AG04449 (cell line): Measurements from ENCODE around the gene PIP5K1B.

ENCODE experiments used
- CTCF ChIA-PET: fragments of 350-600 bp; formaldehyde crosslinking; extraction: SDS; loops from one replicate; lab custom pipeline; 2021; ENCODE audit warnings: antibody characterized with exemption; lab: Yijun Ruan, JAX
- POLR2A ChIA-PET: fragments of 400-600, 350-600 bp; formaldehyde crosslinking; extraction: SDS; loops from one replicate; lab custom pipeline; 2020; ENCODE audit warnings: antibody characterized with exemption, inconsistent platforms; lab: Yijun Ruan, JAX
- DNase-seq: peaks from one replicate; pipeline ENCODE4 v3.0.0-alpha.2; 2010; ENCODE audit warnings: low read depth, low spot score
- H3K4me3 ChIP-seq: 2 replicates; pipeline ENCODE4 v1.5.1; 2011; ENCODE audit warnings: low read depth, mild to moderate bottlenecking, control low read depth, low read length
- TF ChIP-seq, protein P1 (sequence below): IDR thresholded peaks from one replicate; pipeline ENCODE4 v1.5.1; 2011; ENCODE audit warnings: mild to moderate bottlenecking, moderate library complexity, low read length, control low read depth, inconsistent platforms; ENCODE audit not compliant: insufficient read depth; ENCODE audit errors: missing control alignments

PIP5K1B gene

DNA sequence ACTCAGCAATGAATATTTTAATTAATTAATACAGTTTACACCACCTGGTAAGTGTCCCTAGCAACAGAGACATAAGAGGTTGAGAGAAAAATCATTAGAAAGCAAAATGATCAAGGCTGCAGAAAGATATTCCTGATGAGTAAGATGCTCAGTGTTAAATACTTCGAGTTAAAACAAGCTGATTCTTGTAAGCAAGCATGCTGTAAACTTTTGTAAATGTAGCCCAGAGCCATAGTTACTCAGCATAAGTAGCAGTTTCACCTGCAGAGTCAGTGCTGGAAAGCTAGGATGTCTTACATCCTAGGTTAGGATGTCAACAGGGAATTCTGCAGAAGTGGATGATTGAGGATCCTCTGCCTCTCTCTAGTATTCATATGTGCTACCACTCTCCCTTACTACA lies 304.7 kb downstream of the PIP5K1B start:
- no peak overlapping the region for H3K4me3 ChIP-seq
- POLR2A ChIA-PET, result no interaction called here
- CTCF ChIA-PET, result interaction anchor here (2.7 kb wide), 1 partner anchor 10 kb away, joined by 11 read pairs; no protein-coding TSS in a partner anchor
- no peak for DNase-seq
- TF ChIP-seq, protein P1, sequence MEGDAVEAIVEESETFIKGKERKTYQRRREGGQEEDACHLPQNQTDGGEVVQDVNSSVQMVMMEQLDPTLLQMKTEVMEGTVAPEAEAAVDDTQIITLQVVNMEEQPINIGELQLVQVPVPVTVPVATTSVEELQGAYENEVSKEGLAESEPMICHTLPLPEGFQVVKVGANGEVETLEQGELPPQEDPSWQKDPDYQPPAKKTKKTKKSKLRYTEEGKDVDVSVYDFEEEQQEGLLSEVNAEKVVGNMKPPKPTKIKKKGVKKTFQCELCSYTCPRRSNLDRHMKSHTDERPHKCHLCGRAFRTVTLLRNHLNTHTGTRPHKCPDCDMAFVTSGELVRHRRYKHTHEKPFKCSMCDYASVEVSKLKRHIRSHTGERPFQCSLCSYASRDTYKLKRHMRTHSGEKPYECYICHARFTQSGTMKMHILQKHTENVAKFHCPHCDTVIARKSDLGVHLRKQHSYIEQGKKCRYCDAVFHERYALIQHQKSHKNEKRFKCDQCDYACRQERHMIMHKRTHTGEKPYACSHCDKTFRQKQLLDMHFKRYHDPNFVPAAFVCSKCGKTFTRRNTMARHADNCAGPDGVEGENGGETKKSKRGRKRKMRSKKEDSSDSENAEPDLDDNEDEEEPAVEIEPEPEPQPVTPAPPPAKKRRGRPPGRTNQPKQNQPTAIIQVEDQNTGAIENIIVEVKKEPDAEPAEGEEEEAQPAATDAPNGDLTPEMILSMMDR, result no peak

- POLR2A ChIA-PET, result no interaction called here
- no peak overlapping the region for H3K4me3 ChIP-seq
- CTCF ChIA-PET, result interaction anchor here (1.3 to 1.5 kb wide), 2 partner anchors 15 to 22 kb away, joined by 3 read pairs; no protein-coding TSS in a partner anchor
- DNase-seq, result no peak
- TF ChIP-seq, protein P1, result no peak
Measured at GRCh38 chr9:69012696-69013381, 307.8 kb downstream of the PIP5K1B start.

DNA sequence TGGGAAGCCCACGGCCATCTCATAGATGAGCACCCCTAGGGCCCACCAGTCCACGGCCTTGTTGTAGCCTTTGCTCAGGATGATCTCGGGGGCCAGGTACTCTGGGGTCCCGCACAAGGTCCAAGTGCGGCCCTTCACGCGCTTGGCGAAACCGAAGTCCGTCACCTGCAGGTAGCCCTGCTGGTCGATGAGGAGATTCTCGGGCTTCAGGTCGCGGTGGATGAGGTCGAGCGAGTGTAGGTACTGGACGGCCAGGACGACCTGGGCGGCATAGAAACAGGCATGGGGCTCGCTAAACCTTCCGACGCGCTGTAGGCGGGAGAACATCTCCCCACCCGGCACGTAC lies 308.3 kb downstream of the PIP5K1B start:
- ChIA-PET CTCF (interaction anchor here (1.3 to 1.5 kb wide), 2 partner anchors 15 to 22 kb away, joined by 3 read pairs; no protein-coding TSS in a partner anchor), POLR2A (no interaction called here)
- DNase-seq, result no peak
- TF ChIP-seq, protein P1, result no peak
- H3K4me3 ChIP-seq, result no peak overlapping the region

DNA sequence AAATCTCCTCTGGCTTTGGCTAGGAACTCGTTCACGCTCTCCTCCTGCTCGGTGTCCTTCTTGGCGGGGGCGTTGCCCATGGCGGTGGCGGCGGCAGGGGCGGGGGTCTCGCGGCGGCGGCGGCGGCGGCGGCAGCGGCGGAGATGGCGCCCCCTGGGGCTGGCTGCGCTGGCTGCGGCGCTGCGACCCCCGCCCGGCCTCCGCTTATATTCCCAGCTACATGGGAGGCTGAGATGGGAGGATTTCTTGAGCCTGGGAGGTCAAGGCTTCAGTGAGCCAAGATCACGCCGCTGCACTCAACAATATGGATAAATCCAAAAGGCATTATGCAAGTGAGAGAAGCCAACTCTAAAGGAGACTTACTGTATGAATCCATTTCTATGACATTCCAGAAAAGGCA lies 309.0 kb downstream of the PIP5K1B start, which contains the start of gene PRKACG:
PRKACG (minus strand) TSS at position 101 of the 400 bp plus-strand sequence; CDS start at position 80, 21 bp downstream.
- CTCF ChIA-PET, result interaction anchor here (1.3 kb wide), 1 partner anchor 21 kb away, joined by 3 read pairs; no protein-coding TSS in a partner anchor

DNA sequence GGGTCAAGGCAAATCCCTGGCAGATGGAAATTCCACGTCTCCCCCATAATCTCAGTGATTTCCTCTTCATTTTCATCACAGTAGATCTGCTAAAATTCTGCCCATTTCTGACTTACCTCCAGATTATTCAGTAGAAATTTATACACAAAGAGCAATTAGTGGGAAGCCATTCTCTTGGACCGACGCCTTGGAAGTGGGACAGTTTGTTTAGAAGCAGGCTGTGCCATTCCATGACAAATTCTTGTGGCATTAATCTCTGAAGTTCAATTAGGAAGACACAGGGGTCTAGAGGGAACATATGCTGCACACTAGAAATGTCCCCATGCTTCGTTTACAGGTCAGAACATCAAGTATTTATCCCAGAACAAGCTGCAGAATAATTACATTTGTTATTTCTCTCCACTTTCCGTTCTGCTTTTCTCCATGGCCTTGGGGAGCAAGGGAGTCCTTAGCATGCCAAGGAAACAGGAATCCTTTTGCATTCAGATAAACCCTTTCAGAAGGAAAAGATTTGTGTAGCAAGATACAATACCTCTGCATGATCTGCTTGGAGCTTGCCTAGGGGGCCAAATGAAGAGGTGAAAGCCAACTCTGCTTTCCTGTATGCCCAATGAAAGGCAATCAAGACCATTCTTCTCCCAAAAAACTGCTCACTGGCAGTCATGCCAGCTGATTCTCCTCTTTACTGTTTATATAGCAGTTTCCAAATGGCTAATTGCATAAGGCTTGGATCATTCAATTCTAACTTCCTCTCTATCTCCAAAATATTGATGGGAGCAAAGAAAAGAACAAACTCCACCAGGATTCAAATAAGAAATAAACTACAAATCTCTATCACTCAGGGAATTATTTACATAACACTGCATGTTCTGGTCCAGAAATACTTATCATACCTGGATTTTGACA lies 311.4 kb downstream of the PIP5K1B start:
- TF ChIP-seq, protein P1, result no peak
- H3K4me3 ChIP-seq, result no peak overlapping the region
- ChIA-PET CTCF (interaction anchor here (0.9 to 1.5 kb wide), 2 partner anchors 10 to 17 kb away, joined by 3 to 4 read pairs; no protein-coding TSS in a partner anchor), POLR2A (no interaction called here)
- DNase-seq, result no peak

More for the DNA sequence above, 309.0 kb downstream of the PIP5K1B start, which contains the start of gene PRKACG:
- no peak for DNase-seq
- POLR2A ChIA-PET, result no interaction called here
- TF ChIP-seq, protein P1, result no peak
- H3K4me3 ChIP-seq, result no peak within 1 kb of the TSS
